HEK293T (cell line): ENCODE results near the gene IL10RA.

Source experiments
- FOXK2 ChIP-seq: fragments of 450-650 bp; IDR thresholded peaks from 2 replicates; pipeline ENCODE4 v1.6.1; 2016; ENCODE audit warnings: mild to moderate bottlenecking
- FOXM1 ChIP-seq: fragments of 450-650 bp; IDR thresholded peaks from 2 replicates; pipeline ENCODE4 v1.6.1; 2017; ENCODE audit warnings: mild to moderate bottlenecking, borderline replicate concordance
- L3MBTL2 ChIP-seq: fragments of 450-650 bp; conservative IDR thresholded peaks from 2 replicates; pipeline ENCODE4 v1.6.1; 2016; ENCODE audit warnings: mild to moderate bottlenecking
- SP1 ChIP-seq: fragments of 450-650 bp; IDR thresholded peaks from 2 replicates; pipeline ENCODE4 v1.6.1; 2017

GRCh38 chr11:118042796-118043195 is 56.6 kb downstream of the IL10RA start:
- TF ChIP-seq L3MBTL2, result no peak
- no peak for TF ChIP-seq SP1
- no peak for TF ChIP-seq FOXM1
- no peak for TF ChIP-seq FOXK2
